NT2/D1 (cell line): ENCODE results near the gene DNAJC25.

Experiments used
- DNase-seq: peaks from one replicate; pipeline ENCODE4 v3.0.0-alpha.2; 2011; ENCODE audit warnings: low read depth, low spot score
- H3K27me3 ChIP-seq: 2 replicates; pipeline ENCODE4 v1.6.0; 2011; ENCODE audit warnings: mild to moderate bottlenecking; ENCODE audit not compliant: insufficient read length, insufficient read depth
- H3K36me3 ChIP-seq: 2 replicates; pipeline ENCODE4 v1.6.1; 2011; ENCODE audit warnings: mild to moderate bottlenecking, low read length, mixed read lengths; ENCODE audit not compliant: insufficient read depth, insufficient read length
- H3K4me1 ChIP-seq: 2 replicates; pipeline ENCODE4 v1.5.1; 2011; ENCODE audit not compliant: insufficient read depth, insufficient read length
- H3K4me3 ChIP-seq: 2 replicates; pipeline ENCODE4 v1.5.1; 2011; ENCODE audit warnings: low read depth; ENCODE audit not compliant: insufficient read length
- H3K9ac ChIP-seq: 2 replicates; pipeline ENCODE4 v1.6.0; 2011; ENCODE audit warnings: low read depth; ENCODE audit not compliant: insufficient read length
- H3K9me3 ChIP-seq: 2 replicates; pipeline ENCODE4 v1.5.1; 2011; ENCODE audit warnings: mild to moderate bottlenecking, low read length; ENCODE audit not compliant: insufficient read depth
- SUZ12 ChIP-seq: IDR thresholded peaks from 2 replicates; pipeline ENCODE4 v1.6.1; 2011; ENCODE audit not compliant: insufficient read length, insufficient read depth; ENCODE audit errors: extremely low read depth
- YY1 ChIP-seq: IDR thresholded peaks from 2 replicates; pipeline ENCODE4 v1.6.1; 2011; ENCODE audit not compliant: insufficient read length, insufficient read depth
- ZNF274 ChIP-seq: IDR thresholded peaks from 2 replicates; pipeline ENCODE4 v1.6.1; 2011; ENCODE audit warnings: mild to moderate bottlenecking, low read depth, low read length

Gene DNAJC25

GRCh38 chr9:111700776-111701175 is 69.6 kb downstream of the DNAJC25 start:
- TF ChIP-seq SUZ12 (no peak), YY1 (no peak), ZNF274 (no peak)
- Histone ChIP-seq H3K4me1 (no peaks in the 10 kb centered on the region), H3K9ac (no peak overlapping the region), H3K36me3 (no peaks in the 10 kb centered on the region), H3K27me3 (no peaks in the 10 kb centered on the region), H3K9me3 (peaks cover 5% of the 10 kb centered on the region; the same call in 1 of the 2 replicates), H3K4me3 (no peak overlapping the region)
- no peak for DNase-seq
